Measurements from ENCODE around the gene MYCBPAP. TPM values are rescaled to one million over a fixed set of nuclear protein-coding genes. Genes with fewer than 3 reads are reported as not detected.
"Not testable (repeated sequence)": the region's sequence is repeated elsewhere in the genome, so short reads cannot be mapped to it uniquely, and the experiment has no call there.

MYCBPAP gene
- total RNA-seq, 1 donor from 2014 or later: 2.0 TPM

- DNase-seq: no peak
Observed at GRCh38 chr17:50471009-50471905, 37.0 kb upstream of the MYCBPAP start.

GRCh38 chr17:50472286-50472685 lies 36.0 kb upstream of the MYCBPAP start:
- no peak for DNase-seq

GRCh38 chr17:50472761-50473161 lies 35.5 kb upstream of the MYCBPAP start:
- DNase-seq: not testable (repeated sequence)

- DNase-seq: no peak
Observed at GRCh38 chr17:50473901-50474300, 34.3 kb upstream of the MYCBPAP start.

- DNase-seq: no peak
Observed at GRCh38 chr17:50474523-50474922, 33.7 kb upstream of the MYCBPAP start.

GRCh38 chr17:50475362-50475761 lies 32.9 kb upstream of the MYCBPAP start:
- no peak for DNase-seq

- not testable (repeated sequence) for DNase-seq
Observed at GRCh38 chr17:50475775-50476544, 32.3 kb upstream of the MYCBPAP start.

- no peak for DNase-seq
Observed at GRCh38 chr17:50476545-50477315, 31.5 kb upstream of the MYCBPAP start.

GRCh38 chr17:50477976-50478375 lies 30.3 kb upstream of the MYCBPAP start:
- DNase-seq: no peak

GRCh38 chr17:50478391-50479381 lies 29.6 kb upstream of the MYCBPAP start, which contains the start of gene RSAD1:
TSS of gene RSAD1 (plus strand) at chr17:50478860. CDS start at chr17:50478885, 25 bp downstream.
- peak; percentile 79 for DNase-seq

- DNase-seq: no peak
Observed at GRCh38 chr17:50479522-50480141, 28.6 kb upstream of the MYCBPAP start.

GRCh38 chr17:50480142-50480764 lies 28.0 kb upstream of the MYCBPAP start:
- DNase-seq: no peak

- no peak for DNase-seq
Observed at GRCh38 chr17:50480854-50481490, 27.3 kb upstream of the MYCBPAP start.

- DNase-seq: no peak
Observed at GRCh38 chr17:50481648-50482047, 26.6 kb upstream of the MYCBPAP start.

- DNase-seq: no peak
Observed at GRCh38 chr17:50482110-50482509, 26.1 kb upstream of the MYCBPAP start.

- peak; percentile 80 for DNase-seq
Observed at GRCh38 chr17:50482516-50482915, 25.7 kb upstream of the MYCBPAP start.

GRCh38 chr17:50483266-50483665 lies 25.0 kb upstream of the MYCBPAP start:
- no peak for DNase-seq

GRCh38 chr17:50484386-50485155 lies 23.7 kb upstream of the MYCBPAP start:
- DNase-seq: no peak

Data from occipital lobe (tissue), 2 donors.